Coronary artery (tissue), 2 donors: Measurements from ENCODE around the gene VSX2.

Experiments used
- DNase-seq: peaks from one replicate; pipeline ENCODE4 v3.0.0-alpha.2; 2017; ENCODE audit warnings: low spot score
- H3K27ac ChIP-seq, 2 donors: fragments of 200-600 bp; sonication (generic); one replicate each; pipeline ENCODE4 v1.5.1; 2016 to 2019
- H3K4me3 ChIP-seq: fragments of 200-600 bp; sonication (generic); 2 replicates; pipeline ENCODE4 v1.5.1; 2016; ENCODE audit warnings: mild to moderate bottlenecking, moderate library complexity
- TF ChIP-seq, protein P1 (sequence below): fragments of 200-600 bp; sonication (generic); IDR thresholded peaks from one replicate; pipeline ENCODE4 v1.5.1; 2019; ENCODE audit warnings: antibody characterized with exemption

VSX2 gene

DNA sequence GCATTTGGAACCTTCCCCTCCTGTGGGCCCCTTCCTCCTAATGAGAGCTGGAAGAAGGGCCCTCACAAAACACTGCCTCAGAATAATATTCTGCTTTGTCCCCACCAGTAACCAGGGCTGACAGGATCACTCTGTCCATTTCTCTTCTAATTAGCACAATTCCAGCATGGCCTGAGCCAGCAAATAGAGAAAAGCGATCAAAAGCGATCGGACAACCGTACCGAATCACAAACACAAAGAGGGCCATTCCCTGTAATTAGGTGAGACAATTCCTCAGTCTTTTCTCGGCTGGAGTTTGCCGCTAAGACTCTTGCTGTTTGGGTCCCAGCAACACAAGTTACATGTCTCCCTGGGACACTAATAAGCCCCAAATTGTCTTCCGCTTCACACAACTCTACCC lies 35.6 kb upstream of the VSX2 start:
- no peak for DNase-seq
- no peak overlapping the region for H3K4me3 ChIP-seq
- H3K27ac ChIP-seq, result no peak overlapping the region
- TF ChIP-seq, protein P1, sequence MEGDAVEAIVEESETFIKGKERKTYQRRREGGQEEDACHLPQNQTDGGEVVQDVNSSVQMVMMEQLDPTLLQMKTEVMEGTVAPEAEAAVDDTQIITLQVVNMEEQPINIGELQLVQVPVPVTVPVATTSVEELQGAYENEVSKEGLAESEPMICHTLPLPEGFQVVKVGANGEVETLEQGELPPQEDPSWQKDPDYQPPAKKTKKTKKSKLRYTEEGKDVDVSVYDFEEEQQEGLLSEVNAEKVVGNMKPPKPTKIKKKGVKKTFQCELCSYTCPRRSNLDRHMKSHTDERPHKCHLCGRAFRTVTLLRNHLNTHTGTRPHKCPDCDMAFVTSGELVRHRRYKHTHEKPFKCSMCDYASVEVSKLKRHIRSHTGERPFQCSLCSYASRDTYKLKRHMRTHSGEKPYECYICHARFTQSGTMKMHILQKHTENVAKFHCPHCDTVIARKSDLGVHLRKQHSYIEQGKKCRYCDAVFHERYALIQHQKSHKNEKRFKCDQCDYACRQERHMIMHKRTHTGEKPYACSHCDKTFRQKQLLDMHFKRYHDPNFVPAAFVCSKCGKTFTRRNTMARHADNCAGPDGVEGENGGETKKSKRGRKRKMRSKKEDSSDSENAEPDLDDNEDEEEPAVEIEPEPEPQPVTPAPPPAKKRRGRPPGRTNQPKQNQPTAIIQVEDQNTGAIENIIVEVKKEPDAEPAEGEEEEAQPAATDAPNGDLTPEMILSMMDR, result no peak

DNA sequence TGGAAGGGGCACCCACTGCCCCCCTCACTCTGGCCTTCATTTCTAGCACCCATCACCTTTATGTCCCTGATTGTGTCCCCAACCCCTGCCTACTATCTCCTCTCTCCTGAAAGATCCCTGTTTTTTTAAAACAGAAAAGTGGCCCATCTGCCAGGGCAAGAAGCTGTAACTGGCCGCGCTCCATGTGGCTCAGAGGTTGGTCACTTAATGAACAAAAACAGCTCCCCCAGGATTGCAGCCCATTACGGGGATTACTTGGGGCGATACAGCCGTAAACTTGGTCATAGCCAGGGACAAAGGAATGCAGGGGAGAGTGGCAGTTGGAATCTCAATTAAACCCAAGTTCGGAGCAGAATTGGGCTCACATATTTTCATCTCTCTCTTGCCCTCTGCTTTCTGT lies 34.8 kb upstream of the VSX2 start:
- no peak overlapping the region for H3K27ac ChIP-seq
- no peak overlapping the region for H3K4me3 ChIP-seq
- no peak for DNase-seq
- TF ChIP-seq, protein P1, result no peak

DNA sequence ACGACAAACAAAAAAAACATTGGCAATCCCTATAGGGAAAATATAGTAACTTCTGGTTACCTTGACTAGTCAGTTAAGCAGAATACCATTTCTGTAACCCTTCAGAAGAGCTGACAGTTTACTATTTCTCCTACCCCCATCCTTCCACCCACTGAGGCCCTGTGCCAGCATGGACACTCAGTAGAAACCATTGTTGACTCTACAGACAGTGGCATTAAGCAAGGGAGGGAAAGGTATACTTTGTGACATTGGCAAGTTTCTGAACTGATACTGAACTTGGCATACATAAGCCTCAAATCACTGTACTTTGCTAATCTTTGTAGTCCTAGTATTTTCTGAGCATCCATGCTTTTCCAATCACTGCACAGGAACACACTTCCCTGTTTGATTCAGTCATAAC lies 33.4 kb upstream of the VSX2 start:
- DNase-seq, result no peak
- TF ChIP-seq, protein P1, result no peak
- Histone ChIP-seq H3K27ac (no peak overlapping the region), H3K4me3 (no peak overlapping the region)

DNA sequence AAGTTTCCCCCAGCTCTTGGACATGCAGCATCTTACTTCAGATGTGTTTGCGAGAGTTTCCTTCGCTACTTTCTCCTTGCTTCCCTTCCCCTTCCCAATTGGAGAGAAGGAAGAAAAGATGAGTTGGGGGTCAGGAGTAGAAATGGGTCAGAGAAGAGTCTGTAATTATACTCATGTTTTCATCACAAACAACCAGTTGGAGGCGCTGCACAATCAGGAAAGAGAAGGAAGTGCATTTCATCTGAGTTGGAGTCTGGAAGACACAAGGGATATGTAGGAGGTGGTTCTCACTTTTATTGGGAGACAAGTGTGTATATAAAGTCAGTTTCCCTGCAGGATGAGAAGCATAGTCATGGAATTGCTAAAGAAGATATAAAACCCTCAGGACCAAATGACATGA lies 31.3 kb upstream of the VSX2 start:
- TF ChIP-seq, protein P1, result no peak
- no peak overlapping the region for H3K4me3 ChIP-seq
- no peak overlapping the region for H3K27ac ChIP-seq
- DNase-seq, result no peak

DNA sequence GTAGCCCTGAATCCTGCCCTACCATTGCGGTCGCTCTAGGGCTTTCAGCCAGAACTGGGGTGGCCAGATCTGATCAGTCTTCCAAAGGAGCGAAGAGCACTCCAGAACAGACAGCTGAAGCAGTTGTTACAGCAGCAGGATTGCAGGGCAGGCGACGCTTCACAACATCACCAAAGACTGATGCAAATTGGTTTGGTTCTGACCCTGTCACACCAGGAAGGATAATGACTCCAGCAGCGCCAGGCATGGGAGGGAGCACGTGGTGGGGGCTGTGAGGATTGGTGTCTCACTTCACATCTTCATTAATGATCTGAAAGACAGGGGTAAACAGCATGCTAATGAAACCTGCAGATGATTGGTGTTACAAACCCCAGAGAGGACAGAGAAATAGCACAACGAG lies 30.6 kb upstream of the VSX2 start:
- TF ChIP-seq, protein P1, result no peak
- Histone ChIP-seq H3K27ac (no peak overlapping the region), H3K4me3 (no peak overlapping the region)
- no peak for DNase-seq

DNA sequence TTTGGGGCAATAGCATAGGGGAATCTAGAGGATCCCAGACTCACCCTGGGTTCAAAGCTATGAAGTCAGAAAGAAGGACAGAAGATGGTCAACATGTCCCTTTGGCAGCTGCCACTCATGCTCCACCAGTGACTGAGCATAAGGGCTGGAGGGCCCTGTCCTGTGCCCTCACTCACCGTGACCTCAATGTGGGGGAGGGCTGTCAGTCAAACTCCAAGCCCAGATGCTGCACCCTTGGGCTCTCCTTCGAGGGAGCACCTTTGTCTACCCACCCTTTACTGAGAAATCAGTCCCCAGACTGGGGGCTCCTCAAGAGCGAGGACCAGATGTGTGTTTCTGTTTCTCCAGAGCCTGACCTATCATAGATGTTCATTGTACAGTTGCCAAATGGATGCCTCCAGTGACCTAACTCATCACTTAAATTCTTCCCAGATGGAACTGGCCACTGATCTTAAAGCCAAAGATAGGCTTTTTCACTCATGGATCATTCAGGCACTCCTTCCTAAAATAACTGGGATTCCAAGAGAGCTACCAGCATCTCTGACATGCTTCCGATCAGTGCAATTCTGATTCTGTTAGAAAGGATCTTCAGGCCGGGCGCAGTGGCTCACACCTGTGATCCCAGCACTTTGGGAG lies 27.2 kb upstream of the VSX2 start:
- Histone ChIP-seq H3K27ac (no peak overlapping the region), H3K4me3 (no peak overlapping the region)
- no peak for DNase-seq
- TF ChIP-seq, protein P1, result no peak

DNA sequence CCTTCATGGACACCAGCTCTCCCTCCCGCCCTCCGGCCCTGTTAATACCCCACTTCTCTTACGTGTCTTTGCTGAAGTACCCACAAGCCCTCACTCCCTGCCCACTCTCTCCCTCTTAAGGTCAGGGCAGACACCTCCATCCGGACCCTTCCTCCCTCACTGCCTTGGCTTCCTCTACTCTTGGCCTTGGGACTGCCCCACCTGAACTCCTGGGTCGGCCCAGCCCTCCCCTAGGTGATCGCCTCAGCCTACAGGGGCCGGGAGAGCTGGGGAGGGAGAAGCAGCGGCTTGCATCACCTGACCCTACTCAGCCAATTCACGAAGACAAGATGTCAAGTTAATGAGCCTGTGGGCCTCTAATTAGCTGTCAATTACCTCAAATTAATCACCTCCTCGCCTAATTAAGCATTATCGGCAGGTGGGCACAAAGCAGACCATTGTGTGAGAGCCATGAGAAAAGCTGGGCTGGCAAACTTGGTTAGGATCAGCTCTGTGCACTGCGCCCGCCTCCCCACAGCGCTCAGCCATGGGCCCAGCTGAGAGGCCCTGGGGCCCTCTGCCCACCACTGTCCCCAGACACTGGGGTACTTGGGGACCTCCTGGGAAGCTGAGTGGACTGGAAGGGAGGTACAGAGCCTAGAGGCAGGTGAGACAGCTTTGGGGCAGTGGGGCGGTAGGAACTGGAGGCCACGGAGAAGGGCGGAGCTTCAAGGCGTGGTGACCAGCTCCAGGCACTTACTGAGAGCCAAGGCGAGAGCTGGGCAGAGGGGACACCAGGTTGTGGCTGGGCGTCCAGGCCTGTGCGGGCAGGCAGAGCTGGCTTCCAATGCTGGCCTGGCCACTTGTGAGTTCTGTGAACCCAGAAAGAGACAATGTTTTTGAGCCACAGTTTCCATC lies 25.1 kb upstream of the VSX2 start:
- no peak for DNase-seq
- no peak overlapping the region for H3K4me3 ChIP-seq
- TF ChIP-seq, protein P1, result no peak
- H3K27ac ChIP-seq, result no peak overlapping the region
